H9 (cell line): ENCODE measurements around the gene KIF4A. TPM values are rescaled to one million over a fixed set of nuclear protein-coding genes. Genes with fewer than 3 reads are reported as not detected.
"Not testable (repeated sequence)": the region's sequence is repeated elsewhere in the genome, so short reads cannot be mapped to it uniquely, and the experiment has no call there.

Source experiments
- DNase-seq: peaks from one replicate; pipeline ENCODE4 v3.0.0-alpha.2; 2017
- H2AFZ ChIP-seq: one replicate; pipeline ENCODE4 v1.6.1; 2013; ENCODE audit warnings: mild to moderate bottlenecking, low read length, control low read depth, moderate library complexity
- H2AK5ac ChIP-seq: 2 replicates; pipeline ENCODE4 v1.6.1; 2013; ENCODE audit warnings: low read length, control low read depth, mixed read lengths; ENCODE audit not compliant: insufficient read length
- H2BK120ac ChIP-seq: one replicate; pipeline ENCODE4 v1.6.1; 2013; ENCODE audit warnings: low read depth, mild to moderate bottlenecking, low read length, control low read depth, inconsistent platforms; ENCODE audit not compliant: poor library complexity, severe bottlenecking
- H2BK12ac ChIP-seq: 2 replicates; pipeline ENCODE4 v1.6.1; 2013; ENCODE audit warnings: low read length, control low read depth, mixed read lengths, low read depth; ENCODE audit not compliant: insufficient read length
- H2BK15ac ChIP-seq: 2 replicates; pipeline ENCODE4 v1.6.1; 2013; ENCODE audit warnings: low read depth, low read length, control low read depth
- H2BK20ac ChIP-seq: one replicate; pipeline ENCODE4 v1.6.1; 2013; ENCODE audit warnings: low read depth, mild to moderate bottlenecking, low read length, control low read depth, inconsistent platforms; ENCODE audit not compliant: poor library complexity, severe bottlenecking
- H2BK5ac ChIP-seq: 2 replicates; pipeline ENCODE4 v1.6.1; 2013; ENCODE audit warnings: low read length, control low read depth, mixed read lengths; ENCODE audit not compliant: insufficient read length
- H3K14ac ChIP-seq: 2 replicates; pipeline ENCODE4 v1.6.1; 2013; ENCODE audit warnings: low read length, control low read depth; ENCODE audit not compliant: insufficient read depth
- H3K18ac ChIP-seq: 2 replicates; pipeline ENCODE4 v1.6.1; 2013; ENCODE audit warnings: low read depth, mild to moderate bottlenecking, mixed read lengths, low read length, control low read depth; ENCODE audit not compliant: insufficient read length
- H3K23ac ChIP-seq: 2 replicates; pipeline ENCODE4 v1.6.1; 2013; ENCODE audit warnings: low read length, control low read depth, mixed read lengths, low read depth; ENCODE audit not compliant: insufficient read length
- H3K23me2 ChIP-seq: 2 replicates; pipeline ENCODE4 v1.6.1; 2013; ENCODE audit warnings: low read depth, mild to moderate bottlenecking, mixed read lengths, low read length, control low read depth; ENCODE audit not compliant: insufficient read length, poor library complexity, severe bottlenecking
- H3K27ac ChIP-seq: 2 replicates; pipeline ENCODE4 v1.5.1; 2013; ENCODE audit warnings: low read length, control low read depth, mixed read lengths, low read depth; ENCODE audit not compliant: insufficient read length
- H3K27me3 ChIP-seq: 2 replicates; pipeline ENCODE4 v1.6.1; 2013; ENCODE audit warnings: low read length, control low read depth, inconsistent platforms; ENCODE audit not compliant: insufficient read depth
- H3K4ac ChIP-seq: 2 replicates; pipeline ENCODE4 v1.6.1; 2013; ENCODE audit warnings: low read depth, mild to moderate bottlenecking, control low read depth, inconsistent platforms, low read length, moderate library complexity
- H3K4me1 ChIP-seq: 2 replicates; pipeline ENCODE4 v1.6.1; 2013; ENCODE audit warnings: low read length, control low read depth, inconsistent platforms; ENCODE audit not compliant: insufficient read depth
- H3K4me2 ChIP-seq: 2 replicates; pipeline ENCODE4 v1.6.1; 2013; ENCODE audit warnings: low read length, control low read depth, mixed read lengths; ENCODE audit not compliant: insufficient read length, insufficient read depth
- H3K56ac ChIP-seq: 2 replicates; pipeline ENCODE4 v1.6.1; 2013; ENCODE audit warnings: low read depth, mild to moderate bottlenecking, mixed read lengths, low read length, control low read depth; ENCODE audit not compliant: insufficient read length
- H3K79me1 ChIP-seq: 2 replicates; pipeline ENCODE4 v1.6.1; 2013; ENCODE audit warnings: low read depth, mild to moderate bottlenecking, moderate library complexity, low read length, control low read depth, inconsistent platforms; ENCODE audit not compliant: insufficient read depth, poor library complexity, severe bottlenecking
- H3K79me2 ChIP-seq: 2 replicates; pipeline ENCODE4 v1.6.1; 2013; ENCODE audit warnings: low read length, control low read depth, inconsistent platforms; ENCODE audit not compliant: insufficient read depth
- H3K9ac ChIP-seq: 2 replicates; pipeline ENCODE4 v1.6.1; 2013; ENCODE audit warnings: low read length, control low read depth, mixed read lengths; ENCODE audit not compliant: insufficient read length; ENCODE audit errors: extremely low read depth
- H3K9me3 ChIP-seq: one replicate; pipeline ENCODE4 v1.6.1; 2013; ENCODE audit warnings: low read depth, low read length, inconsistent platforms; ENCODE audit not compliant: control insufficient read depth
- H3T11ph ChIP-seq: one replicate; pipeline ENCODE4 v1.6.1; 2013; ENCODE audit warnings: mild to moderate bottlenecking, low read length, control low read depth, inconsistent platforms
- H4K20me1 ChIP-seq: one replicate; pipeline ENCODE4 v1.6.1; 2013; ENCODE audit not compliant: control insufficient read depth, insufficient read length, insufficient read depth
- H4K5ac ChIP-seq: 2 replicates; pipeline ENCODE4 v1.6.1; 2013; ENCODE audit warnings: low read depth, mild to moderate bottlenecking, mixed read lengths, low read length, control low read depth; ENCODE audit not compliant: insufficient read length
- H4K8ac ChIP-seq: replicated peaks from 2 replicates; pipeline ENCODE4 v1.6.1; 2013; ENCODE audit warnings: low read length, control low read depth, mixed read lengths, low read depth; ENCODE audit not compliant: insufficient read length
- H4K91ac ChIP-seq: 2 replicates; pipeline ENCODE4 v1.6.1; 2013; ENCODE audit warnings: low read depth, mild to moderate bottlenecking, moderate library complexity, mixed read lengths, low read length, control low read depth; ENCODE audit not compliant: insufficient read length
- H3K27ac Mint-ChIP-seq, 3 experiments: 2 replicates in 2 of 3; 3 replicates in 1 of 3; pipeline ENCODE4 v1.8.0; 2020 to 2021; ENCODE audit warnings: mixed read lengths in 3 of 3, mild to moderate bottlenecking in 1 of 3, moderate library complexity in 1 of 3
- H3K27me3 Mint-ChIP-seq: 2 replicates; pipeline ENCODE4 v1.8.0; 2021; ENCODE audit warnings: low read depth, mild to moderate bottlenecking, moderate library complexity, mixed read lengths
- H3K36me3 Mint-ChIP-seq, 3 experiments: 2 replicates in 2 of 3; 3 replicates in 1 of 3; pipeline ENCODE4 v1.8.0; 2020 to 2021; ENCODE audit warnings: low read depth in 3 of 3, mixed read lengths in 3 of 3; ENCODE audit not compliant: insufficient read depth in 1 of 3
- H3K4me1 Mint-ChIP-seq, 2 experiments: 2 replicates each; pipeline ENCODE4 v1.8.0; 2020; ENCODE audit warnings: mixed read lengths in 2 of 2
- H3K4me3 Mint-ChIP-seq, 2 experiments: 2 replicates in 1 of 2; 3 replicates in 1 of 2; pipeline ENCODE4 v1.8.0; 2020 to 2021; ENCODE audit warnings: mild to moderate bottlenecking in 2 of 2, mixed read lengths in 2 of 2, moderate library complexity in 1 of 2
- H3K9me3 Mint-ChIP-seq, 2 experiments: 2 replicates in 1 of 2; 3 replicates in 1 of 2; pipeline ENCODE4 v1.8.0; 2020; ENCODE audit warnings: mild to moderate bottlenecking in 2 of 2, mixed read lengths in 2 of 2, moderate library complexity in 1 of 2
- CTCF ChIP-seq: fragments of 200-600 bp; sonication (generic); conservative IDR thresholded peaks from 3 replicates; pipeline ENCODE4 v1.8.0; 2021; ENCODE audit warnings: antibody characterized with exemption, mild to moderate bottlenecking
- WGBS: extraction: QIAGEN DNeasy Blood & Tissue Kit; methylation state at CpG from one replicate; pipeline ENCODE4 v1.1.7; 2013; ENCODE audit warnings: missing lambda C conversion rate, low lambda C conversion rate, mixed read lengths; ENCODE audit not compliant: insufficient read length; ENCODE audit errors: extremely low coverage; 5-methylcytosine and 5-hydroxymethylcytosine counted together
- total RNA-seq: library from RNA; stranded (reverse); gene quantifications from 2 replicates; pipeline ENCODE4 v1.2.1, GENCODE V29; 2021

KIF4A gene
- total RNA-seq, 1 experiment from 2014 or later: 41.8 TPM

DNA sequence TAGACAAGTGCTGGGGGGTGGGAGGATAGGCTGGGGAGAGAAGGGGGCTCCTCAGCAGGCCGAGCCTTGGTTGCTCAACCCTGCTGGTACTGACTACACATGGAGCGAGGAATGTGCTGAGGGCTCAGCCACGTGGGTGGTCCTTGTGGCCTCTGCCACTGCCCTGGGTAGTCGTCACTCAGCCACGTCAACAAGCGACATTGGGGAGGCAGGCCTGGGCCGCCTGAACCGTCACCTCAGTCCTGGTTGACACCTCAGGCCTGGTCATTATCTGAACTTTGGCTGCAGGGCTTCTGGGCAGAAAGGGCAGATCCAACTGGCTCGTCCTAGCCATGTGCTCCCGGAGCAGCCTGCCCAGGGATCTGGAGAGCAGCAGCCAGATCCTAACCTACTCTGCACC, 70.5 kb downstream of the KIF4A start:
- no peaks in the 10 kb centered on the region for H3K27me3 Mint-ChIP-seq
- no peaks in the 10 kb centered on the region for H3K27me3 ChIP-seq
- H3K4me3 Mint-ChIP-seq: no peak overlapping the region
- DNase-seq: no peak
- H3K4me2 ChIP-seq: no peak overlapping the region
- H4K91ac ChIP-seq: no peak overlapping the region
- WGBS: no CpG with 5 or more reads among the region's 10 CpGs
- H3K56ac ChIP-seq: no peak overlapping the region
- no peaks in the 10 kb centered on the region for H3K23me2 ChIP-seq
- H2BK20ac ChIP-seq: no peak overlapping the region
- no peaks in the 10 kb centered on the region for H3K79me1 ChIP-seq
- no peak overlapping the region for H2BK12ac ChIP-seq
- no peaks in the 10 kb centered on the region for H4K20me1 ChIP-seq
- no peaks in the 10 kb centered on the region for H3K4me1 Mint-ChIP-seq
- H3K14ac ChIP-seq: no peak overlapping the region
- peaks cover 38 to 52% (median 39%) of the 10 kb centered on the region in 3 experiments for H3K36me3 Mint-ChIP-seq
- no peak overlapping the region for H3K18ac ChIP-seq
- no peak overlapping the region for H3K23ac ChIP-seq
- H3K27ac ChIP-seq: no peak overlapping the region
- peaks cover 25% of the 10 kb centered on the region for H3K9me3 ChIP-seq
- H2BK5ac ChIP-seq: no peak overlapping the region
- no peaks in the 10 kb centered on the region for H3K4me1 ChIP-seq
- no peak overlapping the region for H3K4ac ChIP-seq
- H2AFZ ChIP-seq: no peak overlapping the region
- H3K27ac Mint-ChIP-seq: no peak overlapping the region
- no peak overlapping the region for H2BK15ac ChIP-seq
- peaks cover 39 to 54% of the 10 kb centered on the region in 2 experiments for H3K9me3 Mint-ChIP-seq
- no peak overlapping the region for H3T11ph ChIP-seq
- no peaks in the 10 kb centered on the region for H3K79me2 ChIP-seq
- no peak overlapping the region for H2AK5ac ChIP-seq
- H4K8ac ChIP-seq: no peak overlapping the region
- H3K9ac ChIP-seq: no peak overlapping the region
- no peak overlapping the region for H4K5ac ChIP-seq
- TF ChIP-seq CTCF: no peak
- H2BK120ac ChIP-seq: no peak overlapping the region

DNA sequence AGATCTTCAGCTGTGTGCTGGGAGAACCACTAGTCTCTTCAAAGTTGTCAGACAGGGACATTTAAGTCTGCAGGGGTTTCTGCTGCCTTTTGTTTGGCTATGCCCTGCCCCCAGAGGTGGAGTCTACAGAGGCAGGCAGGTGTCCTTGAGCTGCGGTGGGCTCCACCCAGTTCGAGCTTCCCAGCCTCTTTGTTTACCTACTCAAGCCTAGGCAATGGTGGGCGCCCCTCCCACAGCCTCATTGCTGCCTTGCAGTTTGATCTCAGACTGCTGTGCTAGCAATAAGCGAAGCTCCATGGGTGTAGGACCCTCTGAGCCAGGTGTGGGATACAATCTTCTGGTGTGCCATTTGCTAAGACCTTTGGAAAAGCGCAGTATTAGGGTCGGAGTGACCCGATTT, 78.8 kb downstream of the KIF4A start:
- Mint-ChIP-seq H3K36me3 (peaks cover 51 to 66% (median 52%) of the 10 kb centered on the region in 3 experiments), H3K9me3 (peaks cover 52 to 54% of the 10 kb centered on the region in 2 experiments)
- H3K4me3 Mint-ChIP-seq, H3T11ph ChIP-seq, H3K9me3 ChIP-seq, H3K4ac ChIP-seq, H3K79me2 ChIP-seq, H3K14ac ChIP-seq, H3K56ac ChIP-seq, H4K91ac ChIP-seq, H3K27ac Mint-ChIP-seq, H4K20me1 ChIP-seq, H3K4me2 ChIP-seq, H2BK15ac ChIP-seq, H2BK12ac ChIP-seq, H2AFZ ChIP-seq, H2BK5ac ChIP-seq, H4K5ac ChIP-seq, H3K4me1 Mint-ChIP-seq, H3K18ac ChIP-seq, H3K27me3 ChIP-seq, H3K4me1 ChIP-seq, H3K79me1 ChIP-seq, H3K23ac ChIP-seq, H4K8ac ChIP-seq, H3K23me2 ChIP-seq, H3K27ac ChIP-seq, H3K9ac ChIP-seq, DNase-seq, H2BK120ac ChIP-seq, H2AK5ac ChIP-seq, H3K27me3 Mint-ChIP-seq, H2BK20ac ChIP-seq: not testable (repeated sequence)
- no CpG with 5 or more reads among the region's 7 CpGs for WGBS
